ENCODE measurements around the gene MAGEA9.
"Not testable (repeated sequence)": the region's sequence is repeated elsewhere in the genome, so short reads cannot be mapped to it uniquely, and the experiment has no call there.

MAGEA9 gene, protein sequence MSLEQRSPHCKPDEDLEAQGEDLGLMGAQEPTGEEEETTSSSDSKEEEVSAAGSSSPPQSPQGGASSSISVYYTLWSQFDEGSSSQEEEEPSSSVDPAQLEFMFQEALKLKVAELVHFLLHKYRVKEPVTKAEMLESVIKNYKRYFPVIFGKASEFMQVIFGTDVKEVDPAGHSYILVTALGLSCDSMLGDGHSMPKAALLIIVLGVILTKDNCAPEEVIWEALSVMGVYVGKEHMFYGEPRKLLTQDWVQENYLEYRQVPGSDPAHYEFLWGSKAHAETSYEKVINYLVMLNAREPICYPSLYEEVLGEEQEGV

GRCh38 chrX:149781727-149782126, at the start of gene MAGEA9:
Gene MAGEA9 (plus strand): TSS chrX:149781930. CDS start chrX:149786211, 4,281 bp downstream.
- not testable (repeated sequence) for DNase-seq

GRCh38 chrX:149742269-149742668, 39.5 kb upstream of the MAGEA9 start:
- DNase-seq, result not testable (repeated sequence)

GRCh38 chrX:149746390-149747007, 35.2 kb upstream of the MAGEA9 start:
- not testable (repeated sequence) for DNase-seq

GRCh38 chrX:149757206-149758067, 24.3 kb upstream of the MAGEA9 start:
- no peak for DNase-seq

DNA sequence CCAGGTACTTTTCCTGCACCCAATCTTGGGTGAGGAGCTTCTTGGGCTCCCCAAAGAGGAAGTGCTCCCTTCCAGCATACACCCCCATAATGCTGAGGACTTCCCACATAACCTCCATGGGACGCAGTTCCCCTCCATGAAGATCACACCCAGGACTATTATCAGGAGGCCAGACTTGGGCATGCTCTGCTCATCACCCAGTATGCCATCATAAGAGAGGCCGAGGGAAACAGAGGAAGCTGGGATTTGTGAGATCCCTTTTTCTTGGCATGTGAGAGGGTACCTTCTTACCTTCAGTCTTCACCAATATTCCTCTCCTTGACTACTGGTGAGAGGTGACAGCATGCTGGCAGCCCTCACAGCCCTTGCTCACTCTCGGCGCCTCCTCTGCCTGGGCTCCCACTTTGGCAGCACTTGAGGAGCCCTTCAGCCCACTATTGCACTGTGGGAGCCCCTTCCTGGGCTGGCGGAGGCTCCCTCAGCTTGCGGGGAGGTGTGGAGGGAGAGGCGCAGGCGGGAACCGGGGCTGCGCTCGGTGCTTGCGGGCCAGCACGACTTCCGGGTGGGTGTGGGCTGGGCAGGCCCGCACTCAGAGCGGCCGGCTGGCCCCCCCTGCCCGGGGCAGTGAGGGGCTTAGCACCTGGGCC, 23.5 kb upstream of the MAGEA9 start:
- DNase-seq, result no peak

DNA sequence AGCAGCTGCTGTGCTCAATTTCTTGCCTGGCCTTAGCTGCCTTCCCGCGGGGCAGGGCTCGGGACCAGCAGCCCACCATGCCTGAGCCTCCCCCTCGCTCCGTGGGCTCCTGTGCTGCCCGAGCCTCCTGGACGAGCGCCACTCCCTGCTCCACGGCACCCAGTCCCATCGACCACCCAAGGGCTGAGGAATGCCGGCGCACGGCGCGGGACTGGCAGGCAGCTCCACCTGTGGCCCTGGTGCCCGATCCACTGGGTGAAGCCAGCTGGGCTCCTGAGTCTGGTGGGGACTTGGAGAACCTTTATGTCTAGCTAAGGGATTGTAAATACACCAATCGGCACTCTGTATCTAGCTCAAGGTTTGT, 23.0 kb upstream of the MAGEA9 start:
- DNase-seq, result not testable (repeated sequence)

GRCh38 chrX:149759824-149760223, 21.9 kb upstream of the MAGEA9 start:
- no peak for DNase-seq

DNA sequence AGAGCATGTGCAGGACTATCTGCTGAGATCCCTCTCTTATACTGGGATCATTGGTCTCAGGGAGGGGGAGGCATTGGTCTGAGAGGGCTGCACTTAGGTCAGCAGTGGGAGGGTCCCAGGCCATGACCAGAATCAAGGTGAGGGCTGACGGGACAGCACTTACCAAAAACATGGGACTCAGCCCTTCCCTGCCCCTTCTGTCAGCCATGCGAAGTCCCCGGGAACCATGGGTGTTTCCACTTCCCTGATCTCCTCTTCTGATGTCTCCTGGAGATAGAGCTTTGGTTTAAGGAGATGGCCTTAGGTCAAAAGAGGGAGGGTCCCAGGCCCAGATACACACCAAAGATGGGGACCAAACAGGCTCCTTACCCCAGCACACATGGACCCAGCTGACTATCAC, 20.8 kb upstream of the MAGEA9 start:
- DNase-seq, result no peak

- not testable (repeated sequence) for DNase-seq
These were observed 19.7 kb upstream of the MAGEA9 start for GRCh38 chrX:149761858-149762674.

GRCh38 chrX:149762696-149763614, 18.8 kb upstream of the MAGEA9 start:
- no peak for DNase-seq

DNA sequence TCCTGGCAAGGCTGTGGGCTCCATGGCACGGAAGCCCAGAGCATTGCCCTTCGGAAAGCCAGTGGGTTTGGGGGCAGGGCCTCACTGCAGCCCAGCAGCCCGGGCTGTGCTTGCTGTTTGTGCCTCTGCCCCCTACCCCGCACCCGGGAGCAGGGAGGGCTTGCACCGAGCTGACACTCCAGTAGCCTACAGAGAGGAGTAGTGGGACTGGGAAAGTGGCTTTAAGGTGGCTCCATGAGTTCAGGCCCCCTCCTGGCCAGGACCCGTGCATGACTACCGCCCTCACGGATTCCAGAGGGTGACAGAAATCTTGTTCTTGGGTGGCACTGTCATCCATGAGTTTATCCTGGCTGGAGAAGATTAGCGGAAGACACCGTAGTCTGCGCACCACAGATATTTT, 11.4 kb upstream of the MAGEA9 start:
- DNase-seq, result not testable (repeated sequence)

- not testable (repeated sequence) for DNase-seq
These were observed 8.7 kb upstream of the MAGEA9 start for GRCh38 chrX:149773026-149773425.

GRCh38 chrX:149773768-149774167, 8.0 kb upstream of the MAGEA9 start, which contains the start of gene HSFX1:
Gene HSFX1 (plus strand): TSS chrX:149774068. CDS start chrX:149774682, 614 bp downstream.
- DNase-seq, result not testable (repeated sequence)

DNA sequence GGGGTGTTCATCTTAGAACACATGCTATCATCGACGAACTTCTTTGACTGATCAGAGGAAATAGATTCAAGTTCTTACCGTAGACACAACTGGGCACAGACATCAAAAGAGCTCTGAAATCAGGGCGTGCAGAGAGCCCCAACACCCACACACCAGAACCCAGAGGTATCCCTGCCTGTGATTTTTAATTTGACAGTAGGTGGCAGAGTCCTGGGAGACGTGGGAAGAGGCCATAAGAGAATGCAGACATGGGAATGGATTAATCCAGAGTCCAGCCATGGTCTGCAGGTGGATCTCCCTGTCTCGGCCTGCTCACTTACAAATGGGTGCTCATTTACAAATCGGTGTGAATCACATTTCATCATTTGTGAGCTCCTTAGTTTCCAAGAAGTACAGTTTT, 3.7 kb upstream of the MAGEA9 start:
- DNase-seq, result not testable (repeated sequence)

GRCh38 chrX:149795531-149795930, 13.8 kb downstream of the MAGEA9 start:
- DNase-seq, result not testable (repeated sequence)

DNA sequence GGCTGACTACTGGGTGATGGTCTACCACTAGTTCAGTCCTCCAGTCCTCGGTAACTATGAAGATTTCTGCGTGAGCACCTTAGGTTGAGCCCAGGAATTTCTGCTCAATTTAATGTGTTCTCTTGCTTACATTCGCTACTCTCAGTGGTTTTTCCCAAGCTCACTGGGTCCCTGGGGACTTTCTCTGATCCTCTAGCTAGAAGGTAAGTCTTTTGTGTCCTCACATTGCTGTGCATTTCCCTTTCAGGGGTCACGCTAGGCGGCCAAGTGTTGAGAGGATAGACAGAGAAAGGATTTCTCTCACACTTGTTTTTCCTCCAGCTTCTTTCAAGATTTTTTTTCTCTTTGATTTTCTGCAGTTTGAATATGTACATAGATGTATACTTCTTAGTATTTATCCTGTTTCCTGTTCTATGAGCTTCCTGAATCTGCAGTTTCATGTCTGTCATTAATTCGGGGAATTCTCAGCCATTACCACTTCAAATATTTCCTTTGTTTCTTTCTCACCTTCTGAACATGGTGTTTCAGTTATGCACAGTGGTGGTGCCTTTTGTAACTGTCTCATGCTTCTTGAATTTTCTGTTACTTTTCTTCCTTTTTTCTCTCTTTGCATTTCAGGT, 17.5 kb downstream of the MAGEA9 start:
- no peak for DNase-seq

- peak; percentile 12 for DNase-seq
These were observed 18.2 kb downstream of the MAGEA9 start for GRCh38 chrX:149799938-149800337.

GRCh38 chrX:149803458-149804062, 21.8 kb downstream of the MAGEA9 start:
- DNase-seq, result no peak

GRCh38 chrX:149804102-149804501, 22.4 kb downstream of the MAGEA9 start:
- DNase-seq, result no peak

All from NCI-H2107 (cell line).